ENCODE results near the gene OTUD7B.

OTUD7B gene

GRCh38 chr1:149936992-149937705, 73.4 kb downstream of the OTUD7B start:
- peaks cover 27% of the 10 kb centered on the region for H3K4me1 ChIP-seq (ENCODE audit: low read length)
- no peaks in the 10 kb centered on the region for H3K9me2 ChIP-seq (replicated peaks; ENCODE audit: insufficient read depth, low read length)
- peak overlapping the region; percentile 46; the same call in 1 of the 2 replicates for H3K27ac ChIP-seq (ENCODE audit: low read length)
- peaks cover 16% of the 10 kb centered on the region for H3F3A ChIP-seq (ENCODE audit: insufficient read depth, low read length)
- 0 out of 2 replicates have a peak overlapping the region, but pooled peaks have one; percentile 1 for H2AFZ ChIP-seq (ENCODE audit: low read length)
- H3K9me3 ChIP-seq (replicated peaks; ENCODE audit: insufficient read depth, low read length), result no peaks in the 10 kb centered on the region
- peak overlapping the region; percentile 0; the same call in 1 of the 2 replicates for H3K4me3 ChIP-seq (ENCODE audit: low read length)
- no peaks in the 10 kb centered on the region for H3K79me2 ChIP-seq (ENCODE audit: low read length)
- H3K4me2 ChIP-seq (ENCODE audit: low read depth, low read length), result peak overlapping the region; percentile 28
- H4K20me1 ChIP-seq (ENCODE audit: insufficient read depth, low read length), result no peaks in the 10 kb centered on the region
- peak overlapping the region; percentile 2; the same call in 1 of the 2 replicates for H3K9ac ChIP-seq (ENCODE audit: low read length)
- no peaks in the 10 kb centered on the region for H3K36me3 ChIP-seq (replicated peaks; ENCODE audit: insufficient read depth, low read length)
- peak; percentile 20 for DNase-seq
- TF ChIP-seq EZH2 (optimal IDR thresholded peaks at IDR 0.05; ENCODE audit: low read depth, low read length), result no peak
- TF ChIP-seq, protein P1, sequence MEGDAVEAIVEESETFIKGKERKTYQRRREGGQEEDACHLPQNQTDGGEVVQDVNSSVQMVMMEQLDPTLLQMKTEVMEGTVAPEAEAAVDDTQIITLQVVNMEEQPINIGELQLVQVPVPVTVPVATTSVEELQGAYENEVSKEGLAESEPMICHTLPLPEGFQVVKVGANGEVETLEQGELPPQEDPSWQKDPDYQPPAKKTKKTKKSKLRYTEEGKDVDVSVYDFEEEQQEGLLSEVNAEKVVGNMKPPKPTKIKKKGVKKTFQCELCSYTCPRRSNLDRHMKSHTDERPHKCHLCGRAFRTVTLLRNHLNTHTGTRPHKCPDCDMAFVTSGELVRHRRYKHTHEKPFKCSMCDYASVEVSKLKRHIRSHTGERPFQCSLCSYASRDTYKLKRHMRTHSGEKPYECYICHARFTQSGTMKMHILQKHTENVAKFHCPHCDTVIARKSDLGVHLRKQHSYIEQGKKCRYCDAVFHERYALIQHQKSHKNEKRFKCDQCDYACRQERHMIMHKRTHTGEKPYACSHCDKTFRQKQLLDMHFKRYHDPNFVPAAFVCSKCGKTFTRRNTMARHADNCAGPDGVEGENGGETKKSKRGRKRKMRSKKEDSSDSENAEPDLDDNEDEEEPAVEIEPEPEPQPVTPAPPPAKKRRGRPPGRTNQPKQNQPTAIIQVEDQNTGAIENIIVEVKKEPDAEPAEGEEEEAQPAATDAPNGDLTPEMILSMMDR (IDR thresholded peaks at IDR 0.05; ENCODE audit: low read length), result 0 out of 2 replicates have a peak, but pooled peaks have one; percentile 9
- no peaks in the 10 kb centered on the region for H3K27me3 ChIP-seq (replicated peaks; ENCODE audit: insufficient read depth, low read length)

GRCh38 chr1:149936170-149936991, 74.1 kb downstream of the OTUD7B start, which contains the start of gene MTMR11:
Gene MTMR11 (minus strand): TSS chr1:149936879. CDS start chr1:149936647, 232 bp downstream.
- Histone ChIP-seq H3K36me3 (replicated peaks; ENCODE audit: insufficient read depth, low read length) (no peaks in the 10 kb centered on the region), H3K27me3 (replicated peaks; ENCODE audit: insufficient read depth, low read length) (no peaks in the 10 kb centered on the region), H2AFZ (ENCODE audit: low read length) (0 out of 2 replicates have a peak within 1 kb of the TSS, but pooled peaks have one; percentile 1), H3K4me1 (ENCODE audit: low read length) (peaks cover 33% of the 10 kb centered on the region), H3F3A (ENCODE audit: insufficient read depth, low read length) (peaks cover 16% of the 10 kb centered on the region), H3K9me2 (replicated peaks; ENCODE audit: insufficient read depth, low read length) (no peaks in the 10 kb centered on the region), H3K9ac (ENCODE audit: low read length) (peak within 1 kb of the TSS; percentile 2; the same call in 1 of the 2 replicates), H3K4me2 (ENCODE audit: low read depth, low read length) (peak within 1 kb of the TSS; percentile 28), H4K20me1 (ENCODE audit: insufficient read depth, low read length) (no peaks in the 10 kb centered on the region), H3K79me2 (ENCODE audit: low read length) (no peaks in the 10 kb centered on the region), H3K27ac (ENCODE audit: low read length) (peak within 1 kb of the TSS; percentile 46; the same call in 1 of the 2 replicates), H3K9me3 (replicated peaks; ENCODE audit: insufficient read depth, low read length) (no peaks in the 10 kb centered on the region), H3K4me3 (ENCODE audit: low read length) (peak within 1 kb of the TSS; percentile 0; the same call in 1 of the 2 replicates)
- no peak for DNase-seq
- TF ChIP-seq EZH2 (optimal IDR thresholded peaks at IDR 0.05; ENCODE audit: low read depth, low read length) (no peak), EZH2phosphoT487 (IDR thresholded peaks at IDR 0.05; ENCODE audit: low read length) (no peak)
- TF ChIP-seq, protein P1 (IDR thresholded peaks at IDR 0.05; ENCODE audit: low read length), result no peak

- no peak overlapping the region for H2AFZ ChIP-seq (ENCODE audit: low read length)
- H3K27ac ChIP-seq (ENCODE audit: low read length), result no peak overlapping the region
- no peak overlapping the region for H3K4me2 ChIP-seq (ENCODE audit: low read depth, low read length)
- peaks cover 19% of the 10 kb centered on the region for H3F3A ChIP-seq (ENCODE audit: insufficient read depth, low read length)
- H3K9ac ChIP-seq (ENCODE audit: low read length), result no peak overlapping the region
- H3K27me3 ChIP-seq (replicated peaks; ENCODE audit: insufficient read depth, low read length), result no peaks in the 10 kb centered on the region
- H4K20me1 ChIP-seq (ENCODE audit: insufficient read depth, low read length), result no peaks in the 10 kb centered on the region
- no peaks in the 10 kb centered on the region for H3K9me3 ChIP-seq (replicated peaks; ENCODE audit: insufficient read depth, low read length)
- H3K79me2 ChIP-seq (ENCODE audit: low read length), result no peaks in the 10 kb centered on the region
- H3K4me3 ChIP-seq (ENCODE audit: low read length), result no peak overlapping the region
- peaks cover 40% of the 10 kb centered on the region for H3K4me1 ChIP-seq (ENCODE audit: low read length)
- H3K9me2 ChIP-seq (replicated peaks; ENCODE audit: insufficient read depth, low read length), result no peaks in the 10 kb centered on the region
- H3K36me3 ChIP-seq (replicated peaks; ENCODE audit: insufficient read depth, low read length), result no peaks in the 10 kb centered on the region
- DNase-seq, result no peak
- TF ChIP-seq, protein P1 (IDR thresholded peaks at IDR 0.05; ENCODE audit: low read length), result no peak
- TF ChIP-seq EZH2phosphoT487 (IDR thresholded peaks at IDR 0.05; ENCODE audit: low read length) (no peak), EZH2 (optimal IDR thresholded peaks at IDR 0.05; ENCODE audit: low read depth, low read length) (no peak)
Observed at GRCh38 chr1:149934356-149934755, 76.2 kb downstream of the OTUD7B start.
